Endothelial cell of umbilical vein (primary cell): ENCODE data around the gene COLQ. TPM values are rescaled to one million over a fixed set of nuclear protein-coding genes. Genes with fewer than 3 reads are reported as not detected.

ENCODE experiments used
- BruUV-seq: library from RNA; stranded (reverse); fragments of 400-500 nt; replicated peaks from 2 replicates; lab custom pipeline; 2021; lab: Mats Ljungman, UMichigan
- CTCF ChIA-PET: fragments of 300-600, 350-600 bp; sonication (Branson Sonifier 250); formaldehyde crosslinking; loops from one replicate; lab custom pipeline; 2021; ENCODE audit warnings: antibody characterized with exemption, inconsistent platforms; lab: Charles Lee
- POLR2A ChIA-PET: fragments of 300-600, 350-600 bp; sonication (Branson Sonifier 250); formaldehyde crosslinking; loops from one replicate; lab custom pipeline; 2021; ENCODE audit warnings: antibody characterized with exemption, inconsistent platforms; lab: Charles Lee
- DNase-seq: peaks from one replicate; pipeline ENCODE4 v3.0.0-alpha.2; 2011; ENCODE audit warnings: low read depth, low spot score
- FAIRE-seq: peaks from 2 replicates; lab custom pipeline; 2011; peaks lifted over from hg19 to GRCh38; lab: Jason Lieb, UNC
- H2AFZ ChIP-seq: 2 replicates; pipeline ENCODE4 v1.6.0; 2012; ENCODE audit warnings: low read depth, low read length, control low read depth, inconsistent platforms
- H3K27ac ChIP-seq: 2 replicates; pipeline ENCODE4 v1.5.1; 2011; ENCODE audit warnings: low read depth, mild to moderate bottlenecking, control low read depth, low read length, moderate library complexity; ENCODE audit not compliant: insufficient read depth
- H3K27me3 ChIP-seq, 2 experiments: 2 replicates each; pipeline versions ENCODE4 v1.6.0 to v1.6.1; 2011; ENCODE audit warnings: low read length in 2 of 2, mixed read lengths in 1 of 2; ENCODE audit not compliant: control insufficient read depth in 2 of 2, insufficient read depth in 2 of 2
- H3K36me3 ChIP-seq, 2 experiments: 2 replicates in 1 of 2; 3 replicates in 1 of 2; pipeline ENCODE4 v1.5.1; 2011; ENCODE audit warnings: low read length in 2 of 2, mild to moderate bottlenecking in 1 of 2, moderate library complexity in 1 of 2; ENCODE audit not compliant: control insufficient read depth in 2 of 2, insufficient read depth in 2 of 2; ENCODE audit errors: extremely low read depth in 1 of 2
- H3K4me1 ChIP-seq: 3 replicates; pipeline ENCODE4 v1.5.1; 2011; ENCODE audit warnings: mild to moderate bottlenecking, low read length; ENCODE audit not compliant: control insufficient read depth, insufficient read depth; ENCODE audit errors: extremely low read depth
- H3K4me2 ChIP-seq: 2 replicates; pipeline ENCODE4 v1.6.1; 2011; ENCODE audit warnings: low read length, control low read depth, mixed read lengths; ENCODE audit not compliant: insufficient read depth
- H3K4me3 ChIP-seq, 3 experiments: fragments of 200-600 bp in 1 of 3; sonication (generic), shearing (Covaris generic) in 1 of 3; replicated peaks in 1 of 3; 2 replicates each; pipeline ENCODE4 v1.5.1; 2011 to 2016; ENCODE audit warnings: control low read depth in 3 of 3, low read length in 3 of 3, mild to moderate bottlenecking in 2 of 3, inconsistent platforms in 1 of 3, low read depth in 1 of 3, moderate library complexity in 1 of 3; ENCODE audit not compliant: insufficient read depth in 1 of 3
- H3K79me2 ChIP-seq: 2 replicates; pipeline ENCODE4 v1.6.0; 2012; ENCODE audit warnings: low read length, inconsistent platforms; ENCODE audit not compliant: control insufficient read depth, insufficient read depth
- H3K9ac ChIP-seq: replicated peaks from 2 replicates; pipeline ENCODE3; 2011; ENCODE audit warnings: low read length, control low read depth; ENCODE audit not compliant: insufficient read depth; ENCODE audit errors: extremely low read depth
- H3K9me1 ChIP-seq: replicated peaks from 3 replicates; pipeline ENCODE4 v1.6.0; 2011; ENCODE audit warnings: mild to moderate bottlenecking, low read length; ENCODE audit not compliant: control insufficient read depth, insufficient read depth; ENCODE audit errors: extremely low read depth
- H3K9me3 ChIP-seq: replicated peaks from 2 replicates; pipeline ENCODE4 v1.5.1; 2012; ENCODE audit warnings: low read length, inconsistent platforms; ENCODE audit not compliant: control insufficient read depth, insufficient read depth
- H4K20me1 ChIP-seq: replicated peaks from 2 replicates; pipeline ENCODE3; 2011; ENCODE audit warnings: mild to moderate bottlenecking, low read length; ENCODE audit not compliant: control insufficient read depth, insufficient read depth; ENCODE audit errors: extremely low read depth
- JUN ChIP-seq: IDR thresholded peaks from 2 replicates; pipeline ENCODE4 v1.6.1; 2011; ENCODE audit warnings: borderline replicate concordance, low read depth; ENCODE audit not compliant: insufficient read length, insufficient read depth
- POLR2AphosphoS5 ChIP-seq: IDR thresholded peaks from 2 replicates; pipeline ENCODE4 v1.6.1; 2012; ENCODE audit warnings: low read depth, mild to moderate bottlenecking, control low read depth, low read length, moderate library complexity; ENCODE audit not compliant: insufficient read depth
- dilution Hi-C: fragments of 300-500 bp; cut with MboI; formaldehyde crosslinking; loops from one replicate; pipeline ENCODE4 v1.15.0; 2019; ENCODE audit warnings: low sequenced_read_pairs; ENCODE audit not compliant: extremely low pct_ligation_motif_present
- intact Hi-C: fragments of 100-400 bp; cut with micrococcal nuclease; formaldehyde crosslinking; loops from one replicate; pipeline ENCODE4 v1.10.0; 2022
- polyA plus RNA-seq, 4 experiments: library from polyadenylated mRNA; depleted of rRNA in 3 of 4; stranded (reverse) in 3 of 4; unstranded in 1 of 4; fragments of >200 nt; gene quantifications; 2 replicates each; pipeline versions ENCODE4 v1.2.1 to v1.2.3, GENCODE V29; 2011 to 2012; ENCODE audit warnings: missing spikeins in 1 of 4
- total RNA-seq: library from RNA; stranded (reverse); gene quantifications from 2 replicates; pipeline ENCODE4 v1.2.3, GENCODE V29; 2021

Gene COLQ
- total and polyA plus RNA-seq, 2 donors (not counting 3 experiments of a cell fraction or from before 2014, with no cell fraction given) = 2.0 to 2.3 TPM

DNA sequence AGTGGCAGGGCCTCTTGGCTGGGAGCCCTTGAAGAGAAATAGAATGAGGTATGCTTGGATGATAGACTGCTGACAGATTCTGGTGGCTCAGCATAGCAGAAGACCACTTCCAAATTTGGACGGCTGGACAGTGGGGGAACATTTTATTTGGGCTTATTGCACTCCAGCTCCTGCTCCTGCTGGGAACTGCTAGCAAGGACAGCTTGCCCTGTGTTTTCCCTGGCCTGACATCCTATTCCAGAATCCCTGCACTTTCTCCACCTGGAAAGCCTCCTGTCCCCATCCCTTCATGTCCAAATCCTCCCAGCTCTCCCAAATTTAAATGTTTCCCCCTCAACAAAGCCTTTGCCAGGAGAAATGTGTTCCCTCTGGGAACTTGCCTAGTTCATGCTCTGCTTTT lies 9.8 kb upstream of the COLQ start:
- peaks cover 0 to 2% of the 10 kb centered on the region in 2 experiments for H3K27me3 ChIP-seq
- no TSS peak for BruUV-seq
- no peaks in the 10 kb centered on the region for H3K79me2 ChIP-seq
- CTCF ChIA-PET = no interaction called here
- H3K9me3 ChIP-seq = no peaks in the 10 kb centered on the region
- no peaks in the 10 kb centered on the region for H3K36me3 ChIP-seq
- H3K4me3 ChIP-seq = no peak overlapping the region
- no peak overlapping the region for H3K4me2 ChIP-seq
- no peak overlapping the region for H2AFZ ChIP-seq
- POLR2A ChIA-PET = no interaction called here
- TF ChIP-seq JUN (no peak), POLR2AphosphoS5 (no peak)
- no peak overlapping the region for H3K9ac ChIP-seq
- intact Hi-C loops = no loop called here
- no peak overlapping the region for H3K27ac ChIP-seq
- H4K20me1 ChIP-seq = no peaks in the 10 kb centered on the region
- DNase-seq (no peak), FAIRE-seq (no peak)
- no peaks in the 10 kb centered on the region for H3K9me1 ChIP-seq
- dilution Hi-C loops = no loop called here
- no peaks in the 10 kb centered on the region for H3K4me1 ChIP-seq

DNA sequence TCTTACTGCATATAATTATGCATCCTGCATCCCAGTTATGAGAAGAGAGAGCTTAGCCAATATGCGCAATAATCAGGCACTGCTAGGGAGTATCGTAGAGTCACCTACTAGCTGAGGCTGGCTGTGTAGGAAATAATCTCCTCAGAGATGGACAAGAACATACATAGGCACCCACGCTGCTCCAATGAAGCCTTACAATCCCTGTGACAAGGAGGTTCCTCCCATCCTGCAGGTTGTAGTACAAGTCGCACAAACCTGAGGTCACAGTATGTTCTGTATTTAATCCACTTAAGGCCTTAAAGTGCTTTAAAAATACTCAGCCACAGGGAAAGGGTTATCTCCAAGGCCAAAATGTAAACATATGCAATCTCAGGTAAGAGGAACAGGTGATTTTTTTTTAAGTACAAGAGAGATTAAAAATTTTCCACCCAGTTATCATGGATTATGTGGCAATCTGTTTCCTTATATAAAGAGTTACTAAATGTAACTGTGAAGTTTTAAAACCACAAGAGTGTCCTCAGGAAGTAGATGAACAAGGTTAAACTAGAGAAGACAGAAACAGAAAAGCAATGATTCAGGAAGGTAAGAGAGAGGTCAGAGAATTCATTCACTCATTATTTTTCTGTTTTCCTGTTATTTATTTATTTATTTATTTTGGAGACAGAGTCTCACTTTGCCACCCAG lies 7.5 kb upstream of the COLQ start:
- dilution Hi-C loops = no loop called here
- CTCF ChIA-PET = interaction anchor here (1.3 to 1.5 kb wide), 2 partner anchors 9 to 34 kb away, joined by 3 to 4 read pairs; no protein-coding TSS in a partner anchor
- TF ChIP-seq JUN = no peak
- H3K4me1 ChIP-seq = no peaks in the 10 kb centered on the region
- BruUV-seq = no TSS peak
- H3K4me3 ChIP-seq = no peak overlapping the region
- H3K27me3 ChIP-seq = peaks cover 2 to 3% of the 10 kb centered on the region in 2 experiments
- DNase-seq = no peak
- no peaks in the 10 kb centered on the region for H4K20me1 ChIP-seq
- POLR2A ChIA-PET = no interaction called here
- H3K9me3 ChIP-seq = no peaks in the 10 kb centered on the region
- no peak overlapping the region for H3K4me2 ChIP-seq
- H2AFZ ChIP-seq = no peak overlapping the region
- no peaks in the 10 kb centered on the region for H3K36me3 ChIP-seq
- intact Hi-C loops = no loop called here
- no peaks in the 10 kb centered on the region for H3K79me2 ChIP-seq
- no peak overlapping the region for H3K9ac ChIP-seq
- no peak overlapping the region for H3K27ac ChIP-seq
- FAIRE-seq = no peak
- no peaks in the 10 kb centered on the region for H3K9me1 ChIP-seq
